CD4-positive, alpha-beta T cell treated with Interleukin-10 for 1 hour (primary cell): Measurements from ENCODE around the gene PMVK.
"Not testable (repeated sequence)": the region's sequence is repeated elsewhere in the genome, so short reads cannot be mapped to it uniquely, and the experiment has no call there.

Experiments
- DNase-seq: peaks from one replicate; pipeline ENCODE4 v3.0.0-alpha.2; 2020

Gene PMVK

DNA sequence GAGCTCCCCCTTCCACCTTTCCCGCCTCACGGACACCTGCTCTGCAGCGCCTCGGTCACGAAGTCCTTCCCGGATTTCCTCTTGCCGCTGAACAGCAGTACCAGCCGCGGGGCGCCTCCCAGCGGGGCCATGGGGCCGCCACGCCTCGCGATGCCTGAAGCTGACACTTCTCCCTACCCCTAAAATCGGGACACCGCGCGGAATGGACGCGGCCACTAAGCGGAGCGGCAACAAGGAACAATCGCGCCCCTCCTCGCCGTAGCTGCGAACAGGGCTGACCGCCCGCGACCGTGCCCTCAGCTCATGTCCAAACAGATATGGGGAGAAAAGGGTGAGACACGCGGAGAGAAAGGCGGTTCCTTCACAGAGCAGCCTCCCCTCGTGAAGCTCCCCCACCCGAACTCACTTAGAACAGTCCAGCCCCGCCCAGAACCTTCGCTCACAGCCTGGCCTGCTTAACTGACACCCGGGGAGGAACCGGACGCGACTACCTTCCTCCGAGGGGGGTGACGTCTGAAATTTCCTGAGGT lies at the start of gene PMVK:
Gene PMVK (minus strand): TSS at position 165 of the 530 bp plus-strand sequence. CDS start 34 bp downstream, at position 131.
- DNase-seq = peak; percentile 97

DNA sequence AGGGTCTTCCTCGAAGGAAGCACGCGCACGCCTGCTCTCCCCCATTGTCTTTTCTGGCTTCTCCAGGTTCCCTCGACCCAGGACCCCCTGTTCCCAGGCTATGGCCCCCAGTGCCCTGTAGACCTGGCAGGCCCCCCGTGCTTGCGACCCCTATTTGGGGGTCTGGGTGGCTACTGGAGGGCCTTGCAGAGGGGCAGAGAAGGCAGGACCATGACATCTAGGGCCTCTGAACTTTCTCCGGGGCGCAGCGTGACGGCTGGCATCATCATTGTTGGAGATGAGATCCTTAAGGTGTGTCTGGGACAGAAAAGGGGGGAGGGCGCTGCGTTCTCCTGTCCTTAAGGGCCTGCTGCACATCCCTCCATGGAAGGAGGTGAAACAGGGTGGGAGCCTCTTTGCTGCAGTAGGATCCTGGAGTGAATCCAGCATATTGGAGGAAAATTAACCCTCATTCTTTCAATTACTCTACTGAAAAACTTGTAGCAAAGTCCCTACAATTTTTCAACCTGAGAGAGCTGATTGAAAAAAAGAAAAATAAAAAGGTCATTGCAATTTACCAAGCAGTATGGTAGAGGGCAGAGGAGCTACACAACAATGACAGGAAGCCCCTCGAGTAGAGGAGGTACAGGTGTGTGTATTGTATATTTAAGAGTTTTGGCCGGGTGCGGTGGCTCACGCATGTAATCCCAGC lies 47.4 kb upstream of the PMVK start:
- DNase-seq = no peak

DNA sequence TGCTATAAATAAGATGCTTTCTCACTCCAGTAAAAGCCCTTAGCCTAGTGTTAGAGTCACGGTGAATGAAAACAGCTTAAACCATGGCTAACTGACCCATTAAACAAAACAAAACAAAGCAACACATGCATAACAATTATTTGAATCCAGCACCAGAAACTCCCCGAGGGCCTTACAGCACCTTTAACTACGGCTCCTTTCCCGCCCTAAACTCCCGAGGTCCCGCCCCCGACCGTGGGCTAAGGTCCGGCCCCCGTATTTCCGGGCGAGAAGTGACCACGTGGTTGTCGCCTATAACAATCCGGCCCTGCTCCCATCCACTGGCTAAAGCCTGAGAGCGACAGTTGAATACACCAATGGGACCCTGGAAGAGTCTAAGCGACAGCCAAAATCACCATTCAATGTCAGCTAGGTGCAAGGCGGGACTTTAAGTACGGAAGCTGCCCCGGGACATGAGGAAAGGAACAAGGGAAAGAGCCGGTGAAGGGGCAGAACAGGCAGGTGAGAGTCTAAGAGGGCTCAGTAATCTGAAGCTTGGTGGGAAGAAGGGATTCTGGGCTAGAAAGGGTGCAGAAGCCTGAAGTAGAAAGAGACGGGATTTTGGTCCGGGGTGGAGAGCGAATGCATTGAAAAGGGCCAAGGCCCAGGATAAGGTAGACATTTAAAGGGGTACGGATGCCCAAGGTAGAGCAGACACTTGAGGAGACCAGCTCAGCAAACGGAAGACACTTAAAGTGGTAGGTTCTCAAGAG lies 46.6 kb upstream of the PMVK start, which contains the start of gene FLAD1:
Gene FLAD1 (plus strand): TSS at position 448 of the 752 bp plus-strand sequence. CDS start 351 bp downstream, outside the sequence.
- peak; percentile 99 for DNase-seq

DNA sequence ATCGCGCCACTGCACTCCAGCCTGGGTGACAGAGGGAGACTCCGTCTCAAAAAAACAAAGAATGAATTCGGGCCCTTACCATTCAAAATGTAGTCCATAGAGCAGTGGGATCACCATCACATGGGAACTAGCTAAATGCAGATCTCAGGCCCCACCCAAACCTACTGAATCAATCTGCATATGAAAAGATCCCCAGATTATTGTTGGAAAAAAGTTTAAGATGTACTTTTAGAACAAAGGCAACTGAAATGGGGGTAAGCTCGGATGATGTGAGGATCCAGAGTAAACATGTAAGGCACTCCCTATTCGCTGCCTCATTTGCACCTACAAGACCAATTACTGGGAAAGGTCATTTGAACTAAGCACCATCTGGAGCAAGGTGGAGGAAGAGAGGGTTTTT lies 45.8 kb upstream of the PMVK start:
- no peak for DNase-seq

- no peak for DNase-seq
Observed at GRCh38 chr1:154978360-154978759, 41.8 kb upstream of the PMVK start.

DNA sequence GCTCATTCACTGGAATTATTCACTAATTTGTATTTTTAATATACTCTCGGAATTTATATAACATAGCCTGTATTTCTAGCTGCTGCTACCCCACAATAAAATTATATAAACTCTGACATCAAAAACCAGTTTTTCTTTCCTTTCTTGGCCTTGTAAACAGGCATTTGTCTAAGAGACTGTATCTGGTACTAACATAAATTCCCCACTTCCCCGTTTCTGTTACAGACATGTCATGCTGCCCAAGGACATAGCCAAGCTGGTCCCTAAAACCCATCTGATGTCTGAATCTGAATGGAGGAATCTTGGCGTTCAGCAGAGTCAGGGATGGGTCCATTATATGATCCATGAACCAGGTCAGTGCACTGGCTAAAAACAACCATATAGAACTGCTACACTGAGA lies 41.2 kb upstream of the PMVK start:
- DNase-seq = not testable (repeated sequence)

- peak; percentile 61 for DNase-seq
Observed at GRCh38 chr1:154975409-154976059, 39.0 kb upstream of the PMVK start.

DNA sequence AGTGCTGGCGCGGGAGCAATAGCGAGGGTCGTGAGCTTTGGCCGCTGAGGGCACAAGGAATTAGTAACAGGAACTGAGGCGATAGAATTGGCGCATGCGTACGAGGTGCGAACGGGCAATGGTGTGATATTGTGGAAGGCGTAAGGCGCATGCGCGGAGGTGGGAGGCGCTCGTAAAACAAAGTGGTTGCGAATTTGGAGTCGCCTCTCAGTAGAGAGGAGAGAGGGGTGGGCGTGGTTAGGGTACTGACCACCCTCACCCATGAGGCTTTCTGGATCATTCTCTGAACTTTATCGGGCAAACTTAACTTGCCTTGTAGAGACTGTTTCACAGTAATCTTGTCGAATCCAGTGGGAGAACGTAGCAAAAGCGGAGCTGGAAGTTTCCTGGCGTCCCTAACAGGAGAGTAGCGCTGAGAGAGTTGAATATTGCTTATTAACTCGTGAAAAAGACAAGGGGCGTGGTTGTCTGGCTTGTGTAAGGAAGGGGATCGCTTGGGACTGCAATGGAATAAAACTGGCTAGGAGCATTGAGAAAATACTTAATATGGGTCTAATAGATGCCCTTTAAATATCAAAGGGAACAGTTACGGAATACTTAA lies 38.4 kb upstream of the PMVK start:
- DNase-seq = peak; percentile 95

DNA sequence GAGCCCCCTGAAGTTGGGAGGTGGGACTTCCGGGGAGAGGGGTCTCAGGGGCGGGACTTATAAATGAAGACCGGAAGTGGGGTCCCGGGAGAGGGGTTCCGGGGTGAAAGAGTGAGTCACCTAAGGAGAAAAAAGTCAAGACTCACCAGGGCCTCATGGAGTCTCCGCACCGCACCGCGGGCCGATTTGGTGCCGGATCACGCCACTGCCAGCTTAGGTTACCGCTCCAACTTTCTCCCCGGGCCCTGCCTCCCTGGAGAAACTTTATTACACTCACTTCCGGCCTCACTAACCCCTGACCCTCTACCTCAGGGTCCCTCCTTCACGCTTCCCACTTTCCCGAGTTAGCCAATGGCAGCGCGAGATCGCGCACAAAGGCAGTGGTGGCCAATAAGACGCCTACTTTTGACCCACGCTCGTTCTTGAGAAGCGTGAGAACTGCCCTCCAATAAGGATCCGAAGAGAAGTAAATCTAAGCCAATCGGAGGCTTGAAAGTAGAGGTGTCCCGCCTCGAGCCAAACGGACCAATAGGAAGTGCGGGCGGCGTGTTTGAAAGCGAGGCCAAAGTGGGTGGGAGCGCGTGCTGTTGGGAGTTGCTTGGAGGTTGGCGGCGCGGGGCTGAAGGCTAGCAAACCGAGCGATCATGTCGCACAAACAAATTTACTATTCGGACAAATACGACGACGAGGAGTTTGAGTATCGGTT lies 37.7 kb upstream of the PMVK start, which contains the start of gene CKS1B:
Gene CKS1B (plus strand): TSS at position 580 of the 706 bp plus-strand sequence. CDS start 65 bp downstream, at position 645.
- DNase-seq = peak; percentile 99

GRCh38 chr1:154973344-154974101 lies 37.0 kb upstream of the PMVK start:
- peak; percentile 95 for DNase-seq

DNA sequence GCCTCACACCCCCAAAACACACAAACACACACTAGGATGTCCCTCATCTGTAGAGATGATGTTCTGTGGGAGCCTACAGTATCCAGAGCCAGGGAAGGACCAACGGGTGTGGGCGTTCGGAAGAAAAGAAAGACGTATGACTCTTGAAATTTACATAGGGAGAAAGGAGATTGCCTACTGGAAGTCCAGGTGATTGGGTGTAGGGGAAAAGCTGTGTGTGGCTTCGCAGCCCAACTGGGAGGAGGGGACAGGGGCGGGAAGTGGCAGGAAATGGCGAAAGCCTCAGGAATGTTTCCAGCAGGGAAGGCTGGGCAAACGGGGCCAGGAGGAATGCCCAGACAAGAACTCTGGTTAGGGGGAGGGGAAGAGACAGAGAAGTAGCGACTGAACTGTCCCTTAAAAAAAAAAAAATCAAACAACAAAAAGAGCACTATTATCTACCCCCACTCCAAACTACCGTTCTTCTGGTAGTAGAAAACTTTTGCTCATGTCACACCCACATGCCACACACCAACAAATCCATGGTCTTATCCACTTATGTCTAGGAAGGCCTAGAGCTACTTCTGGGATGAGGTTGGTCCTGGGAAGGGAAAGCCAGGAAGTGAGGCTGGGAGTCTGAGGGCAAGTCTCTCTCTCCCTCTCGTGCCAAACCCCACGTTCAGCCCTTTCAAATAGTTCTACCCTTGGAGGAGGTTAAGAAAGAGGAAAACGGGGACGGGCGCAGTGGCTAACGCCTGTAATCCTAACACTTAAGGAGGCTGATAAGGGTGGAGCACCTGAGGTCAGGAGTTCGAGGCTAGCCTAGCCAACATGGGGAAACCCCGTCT lies 36.2 kb upstream of the PMVK start:
- DNase-seq = no peak

DNA sequence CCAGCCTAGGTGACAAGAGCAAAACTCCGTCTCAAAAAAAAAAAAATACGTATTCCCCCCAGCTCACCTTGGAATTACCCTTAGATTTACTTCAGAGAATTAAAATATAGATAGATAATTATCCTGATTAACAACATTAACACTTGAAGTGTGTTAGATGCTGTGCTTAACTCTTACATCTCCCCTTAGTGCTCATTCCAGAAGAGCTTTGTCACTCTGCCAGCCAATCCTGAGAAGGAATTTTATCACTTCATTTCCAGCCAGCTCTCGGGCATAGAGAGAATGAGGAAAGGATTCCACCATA lies 35.6 kb upstream of the PMVK start:
- no peak for DNase-seq

GRCh38 chr1:154971341-154971998 lies 35.0 kb upstream of the PMVK start:
- no peak for DNase-seq

DNA sequence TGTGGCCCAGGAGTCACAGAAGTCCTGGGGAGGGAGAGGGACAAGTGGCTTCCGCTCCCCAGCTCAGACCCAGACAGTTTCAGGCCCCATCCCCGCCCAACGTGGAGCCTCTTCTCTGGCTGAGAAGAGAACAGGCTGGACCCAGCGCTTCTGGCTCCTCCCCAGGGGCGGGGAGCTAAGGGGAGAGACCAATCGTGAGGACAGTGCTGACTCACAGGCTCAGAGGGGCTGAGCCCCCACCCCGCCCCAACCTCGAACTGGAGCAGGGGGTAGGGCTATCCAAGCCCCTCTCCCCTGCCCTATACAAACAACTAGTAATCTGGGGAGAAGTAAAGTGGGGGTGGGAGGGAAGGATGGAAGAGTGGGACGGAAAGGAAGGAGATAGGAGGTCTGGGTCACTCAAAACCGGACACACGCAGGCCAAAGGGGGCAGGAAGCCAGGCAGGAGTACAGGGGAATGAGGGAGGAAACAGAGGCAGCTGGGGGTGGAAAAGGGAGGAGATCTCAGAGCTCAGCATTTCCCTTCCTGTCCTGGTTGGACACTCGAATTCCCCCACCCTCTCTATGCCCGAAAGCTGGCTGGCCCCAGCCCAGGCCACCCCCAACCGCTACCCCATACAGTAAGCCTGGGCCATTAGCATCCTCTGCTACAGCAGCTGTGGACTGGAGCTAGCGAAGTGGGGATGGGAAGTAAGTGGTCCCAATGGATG lies 34.3 kb upstream of the PMVK start, which contains the start of gene SHC1:
Gene SHC1 (minus strand): TSS at position 117 of the 710 bp plus-strand sequence. CDS start 221 bp downstream, outside the sequence.
- no peak for DNase-seq

DNA sequence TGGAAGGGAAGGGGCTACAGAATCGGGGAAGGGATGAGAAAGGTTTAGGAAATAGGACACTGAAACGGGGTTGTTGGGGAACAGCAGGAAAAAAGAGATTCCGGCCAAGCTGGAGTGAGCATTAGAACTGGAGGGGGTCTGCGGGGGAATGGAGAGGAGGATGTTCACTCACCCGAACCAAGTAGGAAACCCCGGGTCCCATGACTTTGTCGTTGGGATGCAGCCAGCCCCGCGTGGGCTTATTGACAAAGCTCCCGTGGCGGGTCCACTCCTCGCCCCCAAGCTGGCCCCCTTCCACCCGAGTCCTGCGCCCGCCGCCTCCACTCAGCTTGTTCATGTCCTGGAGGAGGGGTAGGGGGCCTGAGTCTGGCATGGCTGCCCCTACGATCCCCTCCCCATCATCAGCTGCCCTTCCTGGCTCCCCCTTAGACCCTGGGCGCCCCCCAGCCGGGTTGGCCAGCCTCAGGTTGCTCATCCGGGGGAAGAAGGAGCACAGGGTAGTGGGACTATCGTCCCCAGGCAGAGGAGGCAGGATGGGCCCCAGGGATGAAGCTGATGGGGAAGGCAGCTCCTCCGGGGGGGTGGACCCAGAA lies 33.4 kb upstream of the PMVK start:
- no peak for DNase-seq

- no peak for DNase-seq
Observed at GRCh38 chr1:154969246-154969645, 32.7 kb upstream of the PMVK start.

DNA sequence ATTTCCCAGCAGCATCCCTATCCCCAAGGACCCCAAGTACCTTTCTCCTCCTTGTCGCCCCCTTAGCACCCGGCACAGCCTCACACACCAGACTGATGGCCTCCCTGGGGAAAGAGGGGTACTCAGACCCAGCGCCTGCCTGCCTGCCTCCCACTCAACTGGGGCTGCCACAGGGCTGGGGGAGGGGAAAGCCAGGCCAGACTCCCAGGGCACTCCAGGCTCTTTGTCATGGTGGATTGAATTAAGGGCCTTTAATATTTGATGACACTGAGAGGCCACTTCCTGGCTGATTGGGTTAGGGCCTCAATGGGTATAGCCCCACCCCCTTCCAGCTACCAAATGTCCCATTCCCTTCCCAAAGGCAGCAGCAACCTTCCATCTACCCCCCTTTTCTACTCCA lies 32.2 kb upstream of the PMVK start:
- no peak for DNase-seq

- DNase-seq = no peak
Observed at GRCh38 chr1:154967331-154967950, 30.9 kb upstream of the PMVK start.
